ENCODE data around the gene FAAH.

Gene FAAH

DNA sequence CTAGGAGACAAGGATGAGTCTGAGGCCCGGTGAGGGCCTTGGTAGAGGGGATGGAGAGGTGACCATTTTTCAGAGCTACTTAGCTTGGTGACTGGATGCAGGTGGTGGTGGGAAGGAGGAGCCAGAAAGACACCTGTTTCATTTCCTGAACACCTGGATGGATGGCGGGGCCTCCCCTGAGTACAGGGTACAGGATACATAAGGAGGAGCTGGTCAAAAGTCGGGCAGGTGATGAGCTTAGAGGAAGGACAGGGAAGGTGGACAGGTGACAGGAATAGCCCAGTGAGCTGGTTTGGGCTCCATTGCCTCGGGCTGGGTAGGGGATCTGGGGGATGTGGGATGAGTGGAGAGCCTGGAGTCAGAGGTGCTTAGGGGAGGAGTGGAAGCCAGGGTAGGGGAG lies 6.3 kb downstream of the FAAH start:
- no peak for TF ChIP-seq CTCF (IDR thresholded peaks at IDR 0.05; ENCODE audit: low read depth, low read length)
- DNase-seq (ENCODE audit: low read depth, low spot score): no peak
- in situ Hi-C loops (cut with HindIII; ENCODE audit: low sequenced_read_pairs): no loop called here
- no peak overlapping the region for H3K4me3 ChIP-seq (ENCODE audit: low read depth, low read length)

DNA sequence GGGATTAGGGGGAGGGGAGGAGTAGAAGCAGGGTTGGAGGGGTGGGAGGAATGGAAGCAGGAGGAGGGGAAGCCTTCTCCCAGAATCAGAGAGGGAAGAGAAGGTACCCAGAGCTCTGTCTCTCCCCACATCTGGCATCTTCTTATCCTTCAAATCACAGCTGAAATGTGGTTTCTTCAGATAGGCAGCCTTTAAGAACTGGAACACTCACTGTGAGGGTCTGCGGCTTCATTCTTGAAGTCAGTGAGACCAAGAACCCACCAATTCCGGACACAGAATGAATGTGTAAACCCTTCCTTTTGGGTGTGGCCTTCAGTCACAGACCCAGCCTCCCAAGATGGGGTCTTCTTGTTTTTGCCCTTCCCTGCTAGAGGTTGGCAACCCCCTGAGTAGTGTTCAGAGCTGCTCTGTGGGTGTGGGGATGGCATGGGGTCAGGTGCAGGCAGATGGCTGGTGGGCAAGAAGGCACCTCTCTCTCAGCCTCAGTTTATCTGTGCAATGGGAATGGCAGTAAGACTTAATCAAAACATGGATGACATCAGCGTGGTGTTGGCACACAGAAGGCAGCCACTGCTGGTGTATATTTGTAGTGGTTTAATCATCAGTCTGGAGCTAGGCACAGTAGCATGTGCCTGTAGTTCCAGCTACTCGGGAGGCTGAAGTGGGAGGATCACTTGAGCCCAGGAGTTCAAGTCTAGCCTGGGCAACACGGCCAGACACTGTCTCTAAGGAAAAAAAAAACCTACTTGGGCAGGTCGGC lies 7.2 kb downstream of the FAAH start:
- no peak for TF ChIP-seq CTCF (IDR thresholded peaks at IDR 0.05; ENCODE audit: low read depth, low read length)
- DNase-seq (ENCODE audit: low read depth, low spot score): no peak
- no peak overlapping the region for H3K4me3 ChIP-seq (ENCODE audit: low read depth, low read length)
- in situ Hi-C loops (cut with HindIII; ENCODE audit: low sequenced_read_pairs): no loop called here

GRCh38 chr1:46401964-46402626 lies 8.0 kb downstream of the FAAH start:
- TF ChIP-seq CTCF (IDR thresholded peaks at IDR 0.05; ENCODE audit: low read depth, low read length): no peak
- in situ Hi-C loops (cut with HindIII; ENCODE audit: low sequenced_read_pairs): no loop called here
- no peak overlapping the region for H3K4me3 ChIP-seq (ENCODE audit: low read depth, low read length)
- peak; percentile 83 for DNase-seq (ENCODE audit: low read depth, low spot score)

DNA sequence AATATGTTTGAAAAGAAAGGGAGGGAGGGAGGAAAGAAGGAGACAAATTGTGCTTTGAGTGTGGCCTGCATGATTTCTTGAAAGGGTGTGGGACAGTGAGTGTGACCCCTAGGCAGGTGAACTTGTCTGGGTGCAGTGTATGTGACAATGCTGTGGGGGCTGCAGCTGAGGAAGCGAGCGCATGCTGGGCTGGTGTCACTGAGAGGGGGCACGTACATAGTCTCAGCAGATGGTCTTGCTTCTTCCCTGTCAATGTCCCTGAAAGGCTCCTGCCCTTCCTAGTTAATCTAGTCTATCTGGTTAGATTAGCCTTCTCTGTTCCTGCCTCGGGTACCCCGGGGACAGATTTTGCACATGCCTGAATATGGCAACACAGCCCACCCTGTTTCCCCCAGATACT lies 9.8 kb downstream of the FAAH start:
- H3K4me3 ChIP-seq (ENCODE audit: low read depth, low read length): no peak overlapping the region
- no peak for DNase-seq (ENCODE audit: low read depth, low spot score)
- no peak for TF ChIP-seq CTCF (IDR thresholded peaks at IDR 0.05; ENCODE audit: low read depth, low read length)
- in situ Hi-C loops (cut with HindIII; ENCODE audit: low sequenced_read_pairs): no loop called here

DNA sequence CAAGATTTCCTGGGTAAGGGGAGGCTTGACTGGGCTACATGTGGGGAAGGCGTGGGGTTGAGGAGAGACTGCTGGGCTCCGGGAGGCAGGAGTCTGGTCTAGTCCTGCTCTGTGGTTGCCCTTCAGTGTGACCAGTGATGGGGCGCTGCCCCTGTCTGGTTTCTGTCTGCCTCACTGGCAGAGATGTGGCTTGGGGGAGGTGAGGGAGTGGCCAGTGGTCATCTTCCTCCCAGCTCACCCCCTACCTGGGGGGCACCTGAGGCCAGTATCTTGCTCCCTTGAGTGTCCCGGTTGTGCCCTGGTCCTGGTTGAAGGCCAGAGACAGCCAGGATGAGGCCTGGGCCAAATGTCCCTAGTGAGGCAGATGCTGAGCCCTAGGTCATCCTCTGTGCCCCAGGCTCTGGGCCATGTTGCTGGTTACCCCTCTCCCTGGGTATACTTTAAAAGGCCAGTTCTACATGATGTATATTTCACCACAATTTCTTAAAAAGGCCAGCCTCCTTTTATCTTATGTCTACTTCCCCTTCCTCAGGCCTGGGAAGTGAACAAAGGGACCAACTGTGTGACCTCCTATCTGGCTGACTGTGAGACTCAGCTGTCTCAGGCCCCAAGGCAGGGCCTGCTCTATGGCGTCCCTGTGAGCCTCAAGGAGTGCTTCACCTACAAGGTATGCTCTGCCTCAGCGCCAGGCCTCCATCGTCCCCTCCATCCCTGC lies 10.5 kb downstream of the FAAH start:
- in situ Hi-C loops (cut with HindIII; ENCODE audit: low sequenced_read_pairs): no loop called here
- TF ChIP-seq CTCF (IDR thresholded peaks at IDR 0.05; ENCODE audit: low read depth, low read length): no peak
- DNase-seq (ENCODE audit: low read depth, low spot score): no peak
- H3K4me3 ChIP-seq (ENCODE audit: low read depth, low read length): no peak overlapping the region

DNA sequence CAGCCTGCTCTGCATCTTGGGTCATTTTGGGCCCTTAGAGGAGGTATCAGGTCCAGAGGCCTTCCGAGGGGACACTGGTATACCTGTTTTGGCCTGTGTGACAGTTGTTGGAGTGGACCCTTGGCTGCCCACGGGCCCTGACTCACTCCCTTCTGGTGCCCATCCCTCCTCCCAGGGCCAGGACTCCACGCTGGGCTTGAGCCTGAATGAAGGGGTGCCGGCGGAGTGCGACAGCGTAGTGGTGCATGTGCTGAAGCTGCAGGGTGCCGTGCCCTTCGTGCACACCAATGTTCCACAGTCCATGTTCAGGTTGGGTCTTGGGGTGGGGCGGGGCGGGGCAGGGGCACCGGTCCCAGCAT lies 11.1 kb downstream of the FAAH start:
- in situ Hi-C loops (cut with HindIII; ENCODE audit: low sequenced_read_pairs): no loop called here
- no peak for DNase-seq (ENCODE audit: low read depth, low spot score)
- TF ChIP-seq CTCF (IDR thresholded peaks at IDR 0.05; ENCODE audit: low read depth, low read length): no peak
- no peak overlapping the region for H3K4me3 ChIP-seq (ENCODE audit: low read depth, low read length)

Measured in astrocyte of the spinal cord (primary cell).